WTC11 (cell line): ENCODE results near the gene ASTN2. TPM values are rescaled to one million over a fixed set of nuclear protein-coding genes. Genes with fewer than 3 reads are reported as not detected.

Source experiments
- ATAC-seq: fragments of 200-7000 bp; cut with Tn5 transposase; 2 replicates; pipeline ENCODE4 v1.10.0; 2021; ENCODE audit warnings: mild to moderate bottlenecking, moderate library complexity
- CTCF ChIA-PET: fragments of 300-600 bp; sonication (Branson Sonifier 250); formaldehyde crosslinking; loops from one replicate; lab custom pipeline; 2021; ENCODE audit warnings: antibody characterized with exemption; lab: Charles Lee
- POLR2A ChIA-PET: fragments of 350-600 bp; sonication (Branson Sonifier 250); formaldehyde crosslinking; loops from one replicate; lab custom pipeline; 2021; ENCODE audit warnings: antibody characterized with exemption; lab: Charles Lee
- DNase-seq: peaks from one replicate; pipeline ENCODE4 v3.0.0; 2021; ENCODE audit warnings: low spot score
- H3K27ac Mint-ChIP-seq: 2 replicates; pipeline ENCODE4 v1.8.0; 2021; ENCODE audit warnings: mixed read lengths
- H3K27me3 Mint-ChIP-seq: 2 replicates; pipeline ENCODE4 v1.8.0; 2021; ENCODE audit warnings: low read depth, mild to moderate bottlenecking, moderate library complexity, mixed read lengths
- H3K36me3 Mint-ChIP-seq: 2 replicates; pipeline ENCODE4 v1.8.0; 2021; ENCODE audit warnings: mixed read lengths
- H3K4me1 Mint-ChIP-seq: 2 replicates; pipeline ENCODE4 v1.8.0; 2022; ENCODE audit warnings: mixed read lengths
- H3K4me3 Mint-ChIP-seq: 2 replicates; pipeline ENCODE4 v1.8.0; 2021; ENCODE audit warnings: mild to moderate bottlenecking, moderate library complexity, mixed read lengths
- H3K9me3 Mint-ChIP-seq: 2 replicates; pipeline ENCODE4 v1.8.0; 2021; ENCODE audit warnings: mixed read lengths
- ATF1 ChIP-seq: sonication (generic); formaldehyde crosslinking; IDR thresholded peaks from 2 replicates; pipeline ENCODE4 v1.8.1; 2023; ENCODE audit warnings: mild to moderate bottlenecking, moderate library complexity, missing genetic modification reagents
- CREM ChIP-seq: sonication (generic); formaldehyde crosslinking; IDR thresholded peaks from 2 replicates; pipeline ENCODE4 v1.8.1; 2022; ENCODE audit warnings: mild to moderate bottlenecking, missing genetic modification reagents, moderate library complexity
- E2F1 ChIP-seq: sonication (generic); formaldehyde crosslinking; IDR thresholded peaks from 2 replicates; pipeline ENCODE4 v1.8.0; 2022; ENCODE audit warnings: mild to moderate bottlenecking, missing genetic modification reagents
- FOXJ3 ChIP-seq: sonication (generic); formaldehyde crosslinking; IDR thresholded peaks from 2 replicates; pipeline ENCODE4 v1.9.0; 2021; ENCODE audit warnings: missing genetic modification reagents, mild to moderate bottlenecking, borderline replicate concordance
- GRHL2 ChIP-seq: fragments of 250-450 bp; sonication (Bioruptor Pico); IDR thresholded peaks from 2 replicates; pipeline ENCODE4 v1.8.0; 2022; ENCODE audit warnings: mild to moderate bottlenecking, moderate library complexity; ENCODE audit not compliant: insufficient replicate concordance, severe bottlenecking
- MAX ChIP-seq: sonication (generic); formaldehyde crosslinking; IDR thresholded peaks from 2 replicates; pipeline ENCODE4 v1.8.0; 2022; ENCODE audit warnings: mild to moderate bottlenecking, missing genetic modification reagents
- NR2C2 ChIP-seq: sonication (generic); formaldehyde crosslinking; IDR thresholded peaks from 2 replicates; pipeline ENCODE4 v1.8.0; 2022; ENCODE audit warnings: mild to moderate bottlenecking, missing genetic modification reagents
- PRDM15 ChIP-seq: sonication (generic); formaldehyde crosslinking; IDR thresholded peaks from 2 replicates; pipeline ENCODE4 v1.8.0; 2022; ENCODE audit warnings: missing genetic modification reagents
- RORB ChIP-seq: fragments of 250-450 bp; sonication (Bioruptor Pico); IDR thresholded peaks from 2 replicates; pipeline ENCODE4 v1.9.0; 2021; ENCODE audit warnings: mild to moderate bottlenecking
- SMAD4 ChIP-seq: sonication (generic); formaldehyde crosslinking; IDR thresholded peaks from 2 replicates; pipeline ENCODE4 v1.8.0; 2022; ENCODE audit warnings: mild to moderate bottlenecking, missing genetic modification reagents
- SOX15 ChIP-seq: fragments of 250-450 bp; sonication (Bioruptor Pico); IDR thresholded peaks from 2 replicates; pipeline ENCODE4 v1.9.0; 2021; ENCODE audit warnings: mild to moderate bottlenecking
- STAT6 ChIP-seq: sonication (generic); formaldehyde crosslinking; conservative IDR thresholded peaks from 2 replicates; pipeline ENCODE4 v1.8.1; 2023; ENCODE audit warnings: mild to moderate bottlenecking, low read depth, missing genetic modification reagents, moderate library complexity
- TEAD4 ChIP-seq: sonication (generic); formaldehyde crosslinking; IDR thresholded peaks from 2 replicates; pipeline ENCODE4 v1.8.0; 2022; ENCODE audit warnings: mild to moderate bottlenecking, missing genetic modification reagents
- USF1 ChIP-seq: sonication (generic); formaldehyde crosslinking; IDR thresholded peaks from 2 replicates; pipeline ENCODE4 v1.8.0; 2022; ENCODE audit warnings: mild to moderate bottlenecking, missing genetic modification reagents
- USF2 ChIP-seq: sonication (generic); formaldehyde crosslinking; IDR thresholded peaks from 2 replicates; pipeline ENCODE4 v1.8.1; 2023; ENCODE audit warnings: mild to moderate bottlenecking, missing genetic modification reagents, moderate library complexity
- ZBTB43 ChIP-seq: sonication (generic); formaldehyde crosslinking; IDR thresholded peaks from 2 replicates; pipeline ENCODE4 v1.8.1; 2023; ENCODE audit warnings: mild to moderate bottlenecking, missing genetic modification reagents
- ZNF281 ChIP-seq: sonication (generic); formaldehyde crosslinking; IDR thresholded peaks from 2 replicates; pipeline ENCODE4 v1.8.0; 2023; ENCODE audit warnings: mild to moderate bottlenecking, missing genetic modification reagents
- ZNF396 ChIP-seq: fragments of 250-450 bp; sonication (Bioruptor Pico); IDR thresholded peaks from 2 replicates; pipeline ENCODE4 v1.8.0; 2021; ENCODE audit warnings: mild to moderate bottlenecking, moderate library complexity, borderline replicate concordance
- total RNA-seq: library from RNA; stranded (reverse); gene quantifications from 3 replicates; pipeline ENCODE4 v1.2.3, GENCODE V29; 2021

The ASTN2 gene
- total RNA-seq, 1 experiment from 2014 or later, result 16.2 TPM

GRCh38 chr9:117355542-117355941, 59.3 kb downstream of the ASTN2 start:
- H3K27ac Mint-ChIP-seq, result no peak overlapping the region
- no peaks in the 10 kb centered on the region for H3K36me3 Mint-ChIP-seq
- H3K9me3 Mint-ChIP-seq, result no peaks in the 10 kb centered on the region; the same call in 1 of the 2 replicates
- H3K4me3 Mint-ChIP-seq, result no peak overlapping the region
- ATAC-seq, result no peak
- TF ChIP-seq ZNF281 (CRISPR knock-in tag) (no peak), ZBTB43 (CRISPR knock-in tag) (no peak), E2F1 (CRISPR knock-in tag) (no peak), ATF1 (no peak), ZNF396 (CRISPR knock-in tag) (no peak), USF2 (CRISPR knock-in tag) (no peak), CREM (CRISPR knock-in tag) (no peak), TEAD4 (no peak)
- CTCF ChIA-PET, result no interaction called here
- DNase-seq, result no peak
- peaks cover 22% of the 10 kb centered on the region for H3K4me1 Mint-ChIP-seq
- H3K27me3 Mint-ChIP-seq, result no peaks in the 10 kb centered on the region
- POLR2A ChIA-PET, result no interaction called here

GRCh38 chr9:117354997-117355396, 59.9 kb downstream of the ASTN2 start:
- DNase-seq (no peak), ATAC-seq (no peak)
- H3K4me1 Mint-ChIP-seq, result peaks cover 22% of the 10 kb centered on the region
- no peak overlapping the region for H3K4me3 Mint-ChIP-seq
- H3K27me3 Mint-ChIP-seq, result no peaks in the 10 kb centered on the region
- CTCF ChIA-PET, result interaction anchor here (1.2 to 1.4 kb wide), 2 partner anchors 13 to 57 kb away, joined by 3 to 18 read pairs; no protein-coding TSS in a partner anchor
- H3K27ac Mint-ChIP-seq, result no peak overlapping the region
- H3K36me3 Mint-ChIP-seq, result no peaks in the 10 kb centered on the region
- H3K9me3 Mint-ChIP-seq, result no peaks in the 10 kb centered on the region; the same call in 1 of the 2 replicates
- POLR2A ChIA-PET, result no interaction called here
- TF ChIP-seq USF2 (CRISPR knock-in tag), result no peak
- no peak for TF ChIP-seq ZBTB43 (CRISPR knock-in tag)
- TF ChIP-seq FOXJ3 (CRISPR knock-in tag), result no peak
- no peak for TF ChIP-seq STAT6
- no peak for TF ChIP-seq PRDM15
- no peak for TF ChIP-seq USF1 (CRISPR knock-in tag)
- no peak for TF ChIP-seq MAX (CRISPR knock-in tag)
- no peak for TF ChIP-seq NR2C2
- TF ChIP-seq SMAD4 (CRISPR knock-in tag), result no peak
- no peak for TF ChIP-seq GRHL2
- no peak for TF ChIP-seq RORB (CRISPR knock-in tag)
- no peak for TF ChIP-seq CREM (CRISPR knock-in tag)
- TF ChIP-seq SOX15 (CRISPR knock-in tag), result no peak
